Vagina (tissue), 2 donors: ENCODE measurements around the gene TDRKH.

Source experiments
- CTCF ChIP-seq, 3 experiments: fragments of 450-650 bp in 2 of 3; fragments of 200-600 bp in 1 of 3; sonication (generic) in 1 of 3; IDR thresholded peaks; one replicate each; pipeline ENCODE4 v1.5.1; 2017 to 2019; ENCODE audit warnings: antibody characterized with exemption in 3 of 3, mild to moderate bottlenecking in 2 of 3, moderate library complexity in 2 of 3
- POLR2AphosphoS5 ChIP-seq, 2 donors: sonication (generic); formaldehyde crosslinking; IDR thresholded peaks; one replicate each; pipeline ENCODE4 v1.9.0; 2017; ENCODE audit warnings: antibody characterized with exemption in 2 of 2, mild to moderate bottlenecking in 2 of 2, low read depth in 1 of 2; ENCODE audit not compliant: insufficient read depth in 1 of 2

DNA sequence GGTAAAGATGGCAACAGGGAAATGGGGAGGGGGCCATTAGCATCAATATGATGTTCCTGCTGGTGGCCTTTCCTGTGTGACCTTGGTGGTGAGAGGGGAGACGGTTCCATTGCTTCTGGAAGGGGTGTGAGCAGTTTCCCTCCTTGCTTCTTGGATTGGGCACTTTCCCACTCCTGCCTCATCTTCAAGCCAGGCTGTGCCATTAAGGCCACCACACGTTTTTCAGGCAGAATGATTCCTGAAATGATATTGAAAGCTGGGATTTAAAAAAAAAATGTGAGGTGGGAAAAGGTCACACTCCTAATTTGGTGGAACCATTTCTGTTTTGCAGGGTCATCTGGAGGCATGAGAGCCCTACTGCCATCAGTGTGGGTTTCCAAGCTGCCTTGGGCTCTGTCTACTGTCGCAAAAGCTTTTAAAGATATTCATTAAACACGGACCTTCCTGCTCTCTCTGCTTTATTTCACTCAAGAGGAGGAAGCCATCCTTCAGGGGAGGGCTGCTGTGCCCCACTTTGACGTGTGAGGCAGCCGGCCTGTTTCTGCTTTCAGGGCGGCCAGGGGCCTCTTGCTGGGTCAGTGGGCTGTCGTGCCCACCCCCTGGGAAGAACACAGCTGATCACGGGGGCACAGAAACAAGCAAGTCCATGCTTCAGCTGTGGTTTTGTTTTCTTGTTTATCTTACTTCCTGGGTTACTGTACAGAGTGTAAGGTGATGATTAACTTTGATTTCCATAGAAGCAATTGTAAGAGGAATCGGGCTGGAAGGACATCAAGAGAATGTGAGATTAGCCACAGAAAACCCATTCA lies 60.9 kb downstream of the TDRKH start:
- no peak for TF ChIP-seq POLR2AphosphoS5 (IDR thresholded peaks at IDR 0.05; ENCODE audit: insufficient read depth in 1 of 2, low read depth in 1 of 2)
- no peak for TF ChIP-seq CTCF (IDR thresholded peaks at IDR 0.05)
